Measurements from ENCODE around the gene VPS39.

Gene VPS39

GRCh38 chr15:42201801-42202200, 6.3 kb downstream of the VPS39 start:
- DNase-seq (ENCODE audit: low read depth) = no peak

DNA sequence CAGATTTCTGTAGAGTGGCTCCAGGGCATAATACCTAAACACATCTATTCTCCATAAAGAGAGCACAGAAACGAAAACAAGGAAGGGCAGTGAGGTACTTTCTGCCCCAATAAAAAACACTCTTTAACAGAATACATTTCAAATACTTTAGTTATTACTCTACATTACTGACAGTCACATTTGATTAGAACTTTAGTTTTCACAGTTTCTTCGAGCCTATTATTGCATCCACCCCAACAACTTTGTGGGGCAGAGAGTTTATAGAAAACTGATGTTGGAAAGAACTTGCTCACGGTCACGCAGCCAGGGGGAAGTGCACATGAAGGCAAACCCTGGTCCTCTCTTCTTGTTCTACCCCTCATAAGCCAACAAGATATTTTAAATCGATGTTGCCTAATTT, 9.0 kb downstream of the VPS39 start:
- no peak for DNase-seq (ENCODE audit: low read depth)

DNA sequence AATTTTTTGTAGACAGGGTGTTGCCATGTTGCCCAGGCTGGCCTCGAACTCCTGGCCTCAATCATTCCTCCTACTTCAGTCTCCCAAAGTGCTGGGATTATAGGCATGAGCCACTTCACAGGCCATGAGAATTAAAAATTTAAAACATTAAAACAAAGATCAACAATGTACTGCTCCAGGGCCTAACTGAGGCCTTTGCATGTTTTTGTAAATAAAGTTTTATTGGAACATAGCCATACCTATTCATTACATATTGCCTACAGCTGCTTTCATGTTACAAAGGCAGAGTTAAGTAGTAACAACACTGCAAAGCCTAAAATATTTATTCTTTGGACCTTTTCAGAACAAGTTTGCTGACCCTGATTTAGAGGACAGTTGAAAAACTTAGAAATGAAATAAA, 9.6 kb downstream of the VPS39 start:
- DNase-seq (ENCODE audit: low read depth) = no peak

GRCh38 chr15:42194513-42194912, 13.6 kb downstream of the VPS39 start:
- DNase-seq (ENCODE audit: low read depth) = peak; percentile 60

- DNase-seq (ENCODE audit: low read depth) = no peak
Measured at GRCh38 chr15:42193383-42193782, 14.7 kb downstream of the VPS39 start.

- DNase-seq (ENCODE audit: low read depth) = no peak
Measured at GRCh38 chr15:42191610-42192346, 16.3 kb downstream of the VPS39 start.

DNA sequence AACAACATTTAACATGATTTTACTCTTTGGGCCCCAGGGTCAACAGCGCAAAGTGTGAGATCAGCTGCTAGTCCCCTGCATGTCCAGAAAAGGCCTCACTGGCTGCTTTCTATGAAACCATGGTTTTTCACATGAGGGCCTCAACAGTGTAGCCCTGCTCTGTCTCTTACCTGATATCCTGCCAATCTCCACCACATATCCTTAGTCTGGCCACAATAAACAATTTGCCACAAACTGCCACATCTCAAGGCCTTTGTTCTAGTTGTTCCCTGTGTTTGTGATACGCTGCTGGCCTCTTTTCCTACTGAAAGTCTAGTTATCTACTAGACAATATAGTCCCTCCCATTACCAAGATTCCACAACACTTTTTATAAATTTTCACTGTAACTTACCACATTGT, 17.7 kb downstream of the VPS39 start:
- DNase-seq (ENCODE audit: low read depth) = no peak

- DNase-seq (ENCODE audit: low read depth) = no peak
Measured at GRCh38 chr15:42185801-42186200, 22.3 kb downstream of the VPS39 start.

GRCh38 chr15:42184736-42185135, 23.4 kb downstream of the VPS39 start:
- no peak for DNase-seq (ENCODE audit: low read depth)

GRCh38 chr15:42184296-42184695, 23.8 kb downstream of the VPS39 start:
- DNase-seq (ENCODE audit: low read depth) = no peak

DNA sequence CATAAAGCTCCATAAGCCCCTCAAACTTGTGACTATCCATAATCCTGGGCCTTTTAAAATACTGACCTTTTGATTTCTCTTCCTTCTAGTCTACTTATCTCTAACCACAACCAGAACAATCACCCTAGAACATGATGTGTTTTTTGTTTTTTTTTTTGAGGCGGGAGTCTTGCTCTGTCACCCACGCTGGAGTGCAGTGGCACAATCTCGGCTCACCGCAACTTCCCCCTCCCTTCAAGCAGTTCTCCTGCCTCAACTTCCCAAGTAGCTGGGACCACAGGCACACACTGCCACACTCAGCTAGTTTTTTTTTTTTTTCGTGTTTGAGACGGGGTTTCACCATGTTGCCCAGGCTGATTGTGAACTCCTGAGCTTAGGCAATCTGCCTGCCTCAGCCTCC, 25.1 kb downstream of the VPS39 start:
- no peak for DNase-seq (ENCODE audit: low read depth)

DNA sequence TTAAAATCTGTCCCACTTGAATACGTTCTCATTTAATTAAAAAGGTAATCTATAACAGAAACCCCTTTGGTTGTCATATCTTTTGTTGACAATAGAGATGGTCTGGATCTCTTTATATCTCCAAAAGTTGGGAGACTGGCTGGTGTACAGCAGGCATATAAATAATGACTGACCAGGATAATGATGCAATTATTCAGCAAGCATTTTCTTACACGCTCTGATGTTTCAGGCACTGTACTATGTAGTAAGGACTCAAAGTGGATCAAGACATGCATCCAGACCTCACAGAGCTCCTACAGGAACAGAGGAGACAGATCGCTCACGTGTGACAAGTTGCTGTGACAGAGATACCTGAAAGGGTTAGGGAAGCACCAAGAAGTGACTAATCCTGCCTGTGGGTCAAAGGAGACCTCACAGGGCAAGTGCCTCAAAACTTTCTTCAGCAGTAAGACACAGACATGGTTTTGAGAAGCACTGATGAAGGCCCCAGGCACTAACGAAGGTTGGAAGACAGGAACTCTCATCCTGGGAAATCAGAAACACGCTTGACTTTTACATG, 25.7 kb downstream of the VPS39 start:
- no peak for DNase-seq (ENCODE audit: low read depth)

- no peak for DNase-seq (ENCODE audit: low read depth)
Measured at GRCh38 chr15:42178056-42178455, 30.0 kb downstream of the VPS39 start.

DNA sequence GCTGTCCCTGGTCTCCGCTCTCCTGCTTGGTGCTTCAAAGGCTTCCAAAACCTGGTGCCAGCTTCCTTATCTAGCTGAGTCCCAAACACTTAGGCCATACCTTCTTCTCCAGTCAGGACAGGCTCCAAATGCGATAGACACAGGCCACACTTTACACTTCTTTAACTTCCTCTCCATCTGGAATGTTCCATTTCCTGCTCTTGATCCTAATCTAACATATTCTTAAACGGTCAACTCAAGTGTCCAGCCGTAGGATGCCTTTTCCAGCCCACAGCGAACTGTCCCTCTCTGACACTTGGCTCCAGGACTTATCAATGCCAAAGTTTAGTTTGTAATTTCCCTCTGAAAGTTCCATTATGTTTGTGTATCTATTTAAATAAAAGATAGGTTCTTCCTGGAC, 32.4 kb downstream of the VPS39 start:
- no peak for DNase-seq (ENCODE audit: low read depth)

DNA sequence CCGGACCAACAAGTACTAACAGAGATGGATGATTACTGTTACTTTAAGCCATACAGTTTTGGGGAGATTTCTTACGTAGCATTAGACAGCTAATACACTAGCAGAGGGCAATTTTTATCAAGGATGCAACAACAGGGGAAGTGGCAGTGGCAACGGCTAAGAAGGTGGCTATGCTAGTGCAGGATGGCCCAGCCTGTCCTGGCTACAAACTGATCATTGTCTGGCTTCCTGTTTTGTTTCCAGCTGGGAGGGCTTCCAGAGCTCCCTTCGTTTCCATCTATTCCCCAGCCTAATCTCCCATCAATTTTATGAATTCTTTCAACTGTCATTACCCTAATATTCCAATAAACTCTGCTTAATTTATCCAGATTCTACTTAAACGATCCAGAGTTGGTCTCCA, 35.6 kb downstream of the VPS39 start:
- no peak for DNase-seq (ENCODE audit: low read depth)

DNA sequence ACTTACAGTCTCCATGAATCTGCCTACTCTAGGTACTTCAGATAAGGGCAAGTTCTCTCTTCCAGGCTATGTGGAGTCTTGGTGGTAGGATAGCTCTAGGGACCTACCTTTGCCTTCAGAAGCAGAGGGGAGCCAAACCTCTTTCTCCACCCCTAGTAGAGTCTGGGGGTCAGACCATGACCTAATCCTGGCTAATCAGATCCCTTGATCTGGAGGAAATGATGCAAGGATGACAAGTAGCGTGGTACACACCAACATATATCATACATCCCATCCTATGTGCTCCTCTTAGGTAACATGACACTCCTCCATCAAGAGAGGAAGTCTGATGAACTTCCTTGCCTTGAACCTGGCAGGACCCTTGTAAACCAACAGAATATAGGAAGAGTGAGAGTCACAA, 36.3 kb downstream of the VPS39 start:
- no peak for DNase-seq (ENCODE audit: low read depth)

- DNase-seq (ENCODE audit: low read depth) = no peak
Measured at GRCh38 chr15:42171122-42171521, 37.0 kb downstream of the VPS39 start.

DNA sequence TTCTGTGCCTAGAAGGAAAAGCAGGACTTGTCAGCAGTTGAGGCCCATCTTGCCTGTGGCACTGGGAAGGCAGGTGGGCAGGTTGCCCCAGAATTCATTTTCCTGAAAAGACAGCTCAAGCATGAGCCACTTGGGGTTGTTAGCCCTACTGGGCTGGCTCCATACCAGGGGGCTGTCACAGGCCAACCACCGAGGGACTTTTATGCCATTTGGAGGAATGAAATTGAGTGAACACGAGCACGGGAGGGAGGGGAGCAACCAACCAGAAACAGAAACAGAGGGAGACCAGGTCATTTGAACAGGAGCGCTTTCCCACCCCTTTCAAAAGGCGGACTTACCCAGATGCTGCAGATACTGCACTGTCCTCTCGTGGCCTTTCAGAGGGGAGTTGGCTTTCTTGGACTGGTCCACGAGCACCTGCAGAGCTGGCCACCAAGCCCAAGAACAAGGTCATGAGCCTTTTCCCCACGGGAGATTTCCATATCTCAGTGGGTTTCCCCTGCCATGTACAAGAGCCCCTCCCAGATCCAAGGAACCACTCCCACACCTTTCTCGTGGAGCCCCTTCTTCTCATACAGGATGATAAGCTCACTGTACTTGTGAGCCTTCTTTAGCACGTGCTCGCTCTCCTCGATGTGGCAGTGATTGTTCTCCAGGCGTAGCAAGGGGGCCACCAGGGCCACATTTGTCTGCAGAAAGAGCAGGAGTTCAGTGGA, 41.7 kb downstream of the VPS39 start:
- no peak for DNase-seq (ENCODE audit: low read depth)

DNA sequence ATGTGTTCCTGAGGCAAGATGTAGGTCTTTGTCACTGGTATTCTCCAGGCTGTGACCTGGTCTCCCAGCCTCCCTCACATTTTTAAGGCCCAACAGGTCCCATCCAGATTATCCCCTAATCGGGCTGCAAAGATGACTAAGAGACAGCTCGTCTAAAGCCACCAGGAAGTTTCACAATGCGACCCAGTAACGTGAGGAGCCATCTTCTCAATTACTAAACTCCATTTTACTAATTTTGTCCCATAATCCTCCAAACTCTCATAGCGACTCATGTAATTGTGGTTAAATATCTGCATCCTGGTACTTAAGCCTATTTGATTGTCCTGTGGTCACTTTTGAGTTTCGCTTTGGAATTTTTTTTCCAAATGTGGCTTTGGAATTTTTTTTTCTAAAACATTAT, 43.0 kb downstream of the VPS39 start:
- DNase-seq (ENCODE audit: low read depth) = no peak

DNA sequence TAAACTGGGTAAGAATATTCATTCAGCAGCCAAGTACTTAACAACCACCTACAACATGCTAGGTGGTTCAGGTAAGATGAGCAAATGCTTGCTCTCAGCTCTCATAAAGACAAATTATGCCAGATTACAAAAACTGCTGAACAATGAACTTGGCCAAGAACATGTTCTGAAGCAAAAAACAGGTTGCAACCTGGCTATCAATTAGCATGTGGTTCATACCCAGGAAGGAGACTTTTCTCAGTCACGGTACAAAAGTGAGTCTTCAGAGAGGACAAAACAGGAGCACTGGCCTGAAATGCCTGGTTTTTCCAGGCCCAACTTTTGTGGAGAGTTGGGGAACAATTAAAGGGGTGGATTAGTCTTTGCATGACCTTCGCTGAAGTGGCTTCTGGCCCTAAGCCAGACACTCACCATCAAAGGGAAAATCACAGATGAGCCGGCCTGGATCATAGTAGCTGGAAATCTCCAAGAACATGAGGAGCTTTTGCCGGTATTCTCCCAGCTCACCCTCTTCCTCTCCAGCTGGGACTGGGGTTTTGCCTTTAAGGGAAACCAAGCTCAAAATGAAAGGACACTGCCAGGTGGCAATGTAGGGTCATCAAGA, 44.1 kb downstream of the VPS39 start:
- no peak for DNase-seq (ENCODE audit: low read depth)

GRCh38 chr15:42163291-42163690, 44.8 kb downstream of the VPS39 start:
- DNase-seq (ENCODE audit: low read depth) = no peak

GRCh38 chr15:42160136-42160535, 48.0 kb downstream of the VPS39 start:
- DNase-seq (ENCODE audit: low read depth) = no peak

DNA sequence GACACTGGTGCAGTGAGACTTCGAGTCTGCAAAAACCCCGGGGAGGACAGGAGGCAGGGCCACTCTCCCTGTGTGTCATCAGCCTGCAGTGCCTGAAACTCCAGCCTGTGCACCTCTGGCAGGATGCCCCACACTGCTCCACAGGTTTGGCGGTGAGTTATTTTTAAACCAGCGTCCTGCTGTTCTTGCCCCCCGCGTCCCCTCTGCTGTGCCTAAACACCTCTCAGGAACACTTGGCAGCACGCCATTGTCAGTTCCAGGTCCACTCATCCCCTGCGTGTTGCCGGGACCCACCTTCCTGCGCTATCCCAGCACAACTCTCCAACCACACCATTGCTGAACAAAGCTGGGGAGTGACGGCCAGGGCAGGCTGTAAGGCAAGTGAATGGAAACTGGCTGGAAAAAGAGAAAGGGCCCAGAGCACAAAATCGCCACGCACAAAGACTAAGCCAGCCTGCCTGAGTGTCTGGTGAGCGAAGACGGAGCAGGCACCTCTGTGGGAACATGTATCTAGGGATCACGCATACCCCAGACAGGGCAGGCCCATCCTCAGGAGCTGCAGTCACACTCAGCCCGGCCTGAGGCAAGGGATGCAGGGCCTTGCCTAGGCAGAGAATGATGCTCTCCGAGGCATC, 48.6 kb downstream of the VPS39 start:
- DNase-seq (ENCODE audit: low read depth) = no peak

Measured in fibroblast of the conjunctiva (primary cell).